Activated CD4-positive, alpha-beta T cell treated with anti-CD3 and anti-CD28 coated beads, Interleukin-2, Interleukin-6, amounts not matched to agents 100 ng/mL and 50 ng/mL, durations not matched to agents 16 hours and 8 hours (primary cell): ENCODE measurements around the gene STAT3.
A peak's percentile ranks its signal among the peaks of the same experiment; 100 is the strongest.
"Not testable (repeated sequence)": the region's sequence is repeated elsewhere in the genome, so short reads cannot be mapped to it uniquely, and the experiment has no call there.

Experiments used
- DNase-seq: peaks from one replicate; pipeline ENCODE4 v3.0.0-alpha.2; 2020

Gene STAT3

DNA sequence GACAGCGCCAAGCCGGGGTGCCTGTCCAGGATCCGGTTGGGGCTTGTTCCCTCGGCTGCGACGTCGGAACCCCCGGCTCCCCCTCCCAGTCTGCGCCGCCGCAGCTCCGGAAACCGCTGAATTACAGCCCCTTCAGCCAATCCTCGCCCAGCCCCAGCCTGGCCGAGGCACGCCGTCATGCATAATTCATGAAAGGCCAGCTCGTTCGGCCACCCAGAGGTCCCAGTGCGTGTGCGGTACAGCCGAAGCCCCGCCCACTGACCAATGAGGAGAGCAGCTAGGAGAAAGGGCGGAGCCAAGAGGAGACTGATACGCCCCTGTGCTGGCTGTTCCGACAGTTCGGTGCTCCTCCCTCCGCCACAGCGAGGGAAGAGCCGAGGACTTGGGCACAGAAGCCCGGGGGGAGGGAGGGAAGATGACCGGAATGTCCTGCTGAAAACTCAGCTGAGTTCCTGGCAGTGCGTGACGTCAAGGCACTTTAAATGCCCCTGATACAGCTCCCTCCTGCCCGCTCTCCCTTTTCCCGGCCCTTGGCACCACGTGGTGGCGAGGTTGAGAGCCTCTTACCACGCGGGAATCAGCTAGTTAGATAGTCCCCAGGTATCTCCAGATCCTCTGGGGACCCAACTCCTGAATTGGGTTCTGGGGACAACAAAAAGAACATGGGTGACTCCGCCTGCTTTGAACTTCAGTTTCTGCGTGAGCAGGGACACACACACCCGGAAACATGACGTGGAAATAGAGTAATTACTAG, at the start of gene STAT3:
Gene STAT3 (minus strand): TSS at position 62 of the 754 bp plus-strand sequence. CDS start 39,926 bp downstream, outside the sequence.
- DNase-seq: peak; percentile 100

DNA sequence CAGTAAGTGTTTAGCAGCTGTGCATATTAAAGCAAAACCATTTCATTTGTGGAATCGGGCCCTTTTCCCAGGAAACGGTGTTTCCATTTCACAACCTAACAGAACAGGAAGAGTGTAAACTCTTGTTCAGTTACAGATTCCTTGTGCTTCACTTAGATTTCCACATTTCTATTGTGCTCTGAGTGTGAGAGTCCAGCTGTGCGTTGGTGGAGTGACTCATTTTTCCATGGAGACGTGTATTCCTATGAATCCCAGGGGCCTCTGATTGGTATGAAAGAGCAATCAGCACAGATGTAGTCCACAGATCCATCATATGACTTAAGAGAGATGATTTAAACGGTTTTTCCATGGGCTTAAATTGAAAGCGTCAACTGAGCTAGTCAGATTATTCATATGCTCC, 48.1 kb upstream of the STAT3 start:
- no peak for DNase-seq

DNA sequence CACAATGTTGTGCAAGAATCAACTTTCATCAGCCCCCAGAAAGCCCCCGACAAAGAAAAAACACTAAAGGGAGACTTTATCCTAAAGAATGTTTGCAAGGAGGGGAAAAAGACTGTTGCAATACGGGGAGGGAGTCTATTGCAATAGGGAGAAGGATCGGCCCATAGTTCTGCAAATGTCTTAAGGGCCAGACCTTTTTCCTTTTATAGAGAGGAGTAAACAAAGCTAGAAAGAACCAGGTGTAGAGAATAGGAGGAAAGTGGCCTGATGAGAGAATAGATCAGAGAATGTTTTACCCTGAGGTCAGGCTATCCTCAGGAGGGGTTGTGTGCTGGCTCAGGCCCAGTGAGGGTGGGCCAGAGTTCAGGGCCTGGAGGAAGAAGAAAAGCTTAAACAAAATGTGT, 43.5 kb upstream of the STAT3 start:
- DNase-seq: no peak

DNA sequence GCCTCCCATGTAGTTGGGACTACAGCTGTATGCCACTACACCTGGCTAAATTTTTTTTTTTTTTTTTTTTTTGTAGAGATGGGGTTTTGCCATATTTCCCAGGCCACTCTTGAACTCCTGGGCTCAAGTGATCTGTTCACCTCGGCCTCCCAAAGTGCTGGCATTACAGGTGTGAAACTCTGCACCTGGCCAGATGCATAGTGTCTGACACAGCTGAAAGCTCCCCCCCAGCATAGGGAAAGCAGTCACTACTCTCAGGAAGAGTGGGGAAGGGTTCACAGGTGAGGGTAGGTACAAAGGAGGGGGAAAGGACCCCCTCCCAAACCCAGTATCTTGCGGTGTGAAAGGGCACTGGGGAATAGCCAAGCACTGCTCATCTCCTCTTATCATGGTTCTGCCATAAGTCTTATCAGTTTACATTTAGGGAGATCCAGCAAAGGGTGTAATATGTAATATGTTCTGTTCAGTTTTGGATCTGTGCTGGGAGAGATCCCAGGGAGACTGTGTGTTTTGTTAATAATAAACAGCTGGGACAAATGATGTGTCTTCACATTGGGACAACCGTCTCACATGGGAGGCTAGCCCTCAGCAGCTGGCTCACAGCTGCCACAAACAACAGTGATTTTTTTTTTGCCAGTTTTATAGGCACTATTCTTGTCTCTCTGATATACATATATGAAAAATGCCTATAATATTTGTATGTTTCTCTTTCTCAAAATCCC, 41.6 kb upstream of the STAT3 start:
- no peak for DNase-seq

DNA sequence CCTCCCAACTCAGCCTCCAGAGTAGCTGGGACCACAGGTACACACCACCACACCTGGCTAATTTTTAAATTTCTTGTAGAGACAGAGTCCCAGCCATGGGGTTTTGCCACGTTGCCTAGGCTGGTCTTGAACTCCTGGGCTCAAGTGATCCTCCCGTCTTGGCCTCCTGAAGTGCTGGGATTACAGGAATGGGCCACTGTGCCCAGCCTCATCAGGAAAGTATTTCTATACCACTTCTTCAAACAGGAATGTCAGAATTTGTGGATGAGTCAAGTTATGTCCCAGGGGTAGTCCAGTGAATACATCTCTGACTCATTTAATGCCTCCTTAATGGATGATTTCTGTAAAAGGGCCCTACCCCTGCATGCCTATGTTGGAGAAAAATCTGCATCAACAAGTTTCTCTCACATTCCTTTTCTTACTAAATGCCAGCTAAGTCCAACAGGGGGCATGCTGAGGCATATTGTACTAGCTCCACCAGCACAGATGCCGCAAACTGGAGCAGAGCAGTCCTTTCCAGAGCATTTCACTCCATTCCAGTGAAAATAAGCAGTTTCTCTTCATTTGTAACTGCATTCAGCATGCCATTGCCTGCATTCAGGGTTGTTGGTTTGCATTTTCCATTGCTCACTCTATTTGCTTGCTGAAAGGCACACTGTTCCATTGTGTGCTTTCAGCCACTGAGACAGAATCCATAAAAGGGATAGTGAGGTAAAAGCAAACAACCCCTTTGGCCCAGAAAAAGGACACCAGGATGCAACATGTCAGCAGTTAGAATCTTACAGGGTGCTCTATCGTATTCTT, 40.1 kb upstream of the STAT3 start:
- DNase-seq: peak; percentile 43

DNA sequence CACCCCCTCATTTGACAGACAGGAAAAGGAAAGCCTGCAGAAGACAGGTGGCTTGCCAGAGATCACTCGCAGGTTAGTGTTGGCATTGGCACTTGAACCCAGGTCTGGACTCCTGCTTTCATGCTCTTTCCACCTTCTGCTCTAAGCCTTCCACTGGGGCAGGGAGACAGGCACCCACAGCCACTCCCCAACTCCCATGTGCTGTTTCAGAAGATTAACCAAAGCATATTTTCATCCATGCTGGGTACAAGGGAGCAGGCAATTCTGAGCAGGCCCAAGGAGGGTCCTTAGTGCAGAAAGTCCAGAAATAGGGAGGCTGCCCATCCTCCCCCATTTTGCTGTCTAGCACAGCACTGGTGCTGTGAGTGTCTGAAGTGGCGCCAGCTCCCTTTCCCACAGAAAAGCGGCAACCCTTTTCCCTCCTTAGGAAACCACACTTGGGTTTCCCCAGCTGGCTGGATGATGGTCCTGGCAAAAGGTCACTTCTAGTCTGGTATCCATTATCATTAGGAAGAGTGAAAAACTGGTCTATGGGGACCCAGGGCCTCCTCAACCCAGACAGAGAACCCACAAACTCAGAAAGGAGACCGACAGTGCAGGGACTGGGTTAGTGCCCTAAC, 36.9 kb upstream of the STAT3 start:
- no peak for DNase-seq

DNA sequence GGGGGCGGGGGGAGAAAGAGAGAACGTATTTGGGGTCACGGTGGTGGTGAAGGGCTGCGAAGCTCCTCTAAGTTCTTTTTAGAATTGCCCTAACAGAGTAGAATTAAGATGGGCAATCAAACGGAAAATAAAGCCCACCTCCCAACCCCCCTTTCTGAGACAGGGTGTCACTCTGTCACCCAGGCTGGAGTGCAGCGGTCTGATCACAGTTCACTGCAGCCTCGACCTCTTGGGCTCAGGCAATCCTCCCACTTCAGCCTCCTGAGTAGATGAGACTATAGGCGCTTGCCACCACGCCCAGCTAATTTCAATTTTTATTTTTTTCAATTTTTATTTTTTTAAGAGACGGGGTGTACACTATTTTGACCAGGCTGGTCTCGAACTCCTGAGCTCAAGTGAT, 35.5 kb upstream of the STAT3 start:
- no peak for DNase-seq

DNA sequence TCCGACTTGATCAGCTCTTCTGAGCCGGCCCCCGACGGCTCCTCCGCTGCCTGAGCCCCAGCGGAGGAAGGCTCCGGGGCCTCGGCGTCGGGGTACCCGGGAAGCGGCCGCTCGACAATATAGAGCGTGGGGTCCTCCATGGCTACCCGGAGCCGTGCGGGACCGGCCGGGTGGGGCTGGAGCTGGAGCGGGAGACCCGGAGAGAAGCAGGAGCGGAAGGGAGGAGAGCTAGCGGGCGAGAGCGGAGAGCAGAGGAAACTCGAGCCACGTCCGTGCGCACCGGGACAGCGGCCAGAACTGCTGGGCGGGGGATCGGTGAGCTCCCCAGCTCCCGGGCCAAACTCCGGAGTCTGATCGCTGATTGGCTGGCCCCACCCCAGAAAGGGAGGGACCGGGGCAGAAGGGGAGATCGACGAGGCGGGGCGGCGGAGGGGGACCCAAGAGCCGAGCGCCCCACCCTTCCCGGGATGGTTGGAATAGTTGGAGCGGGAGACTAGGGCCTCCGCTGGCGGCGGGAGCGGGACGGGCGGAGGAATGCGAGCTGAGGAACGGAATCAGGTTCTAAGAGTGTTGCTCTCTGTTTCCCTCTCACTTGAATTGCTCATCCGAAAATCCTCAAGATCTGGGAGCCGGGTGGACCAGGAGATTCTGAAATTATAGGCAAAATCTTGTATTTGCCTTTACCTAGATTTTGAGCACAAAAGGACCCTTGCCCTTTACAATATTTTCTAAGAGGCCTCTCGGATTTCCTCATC, 34.9 kb upstream of the STAT3 start, which contains the start of gene CAVIN1:
Gene CAVIN1 (minus strand): TSS at position 299 of the 755 bp plus-strand sequence. CDS start 159 bp downstream, at position 140.
- DNase-seq: no peak

DNA sequence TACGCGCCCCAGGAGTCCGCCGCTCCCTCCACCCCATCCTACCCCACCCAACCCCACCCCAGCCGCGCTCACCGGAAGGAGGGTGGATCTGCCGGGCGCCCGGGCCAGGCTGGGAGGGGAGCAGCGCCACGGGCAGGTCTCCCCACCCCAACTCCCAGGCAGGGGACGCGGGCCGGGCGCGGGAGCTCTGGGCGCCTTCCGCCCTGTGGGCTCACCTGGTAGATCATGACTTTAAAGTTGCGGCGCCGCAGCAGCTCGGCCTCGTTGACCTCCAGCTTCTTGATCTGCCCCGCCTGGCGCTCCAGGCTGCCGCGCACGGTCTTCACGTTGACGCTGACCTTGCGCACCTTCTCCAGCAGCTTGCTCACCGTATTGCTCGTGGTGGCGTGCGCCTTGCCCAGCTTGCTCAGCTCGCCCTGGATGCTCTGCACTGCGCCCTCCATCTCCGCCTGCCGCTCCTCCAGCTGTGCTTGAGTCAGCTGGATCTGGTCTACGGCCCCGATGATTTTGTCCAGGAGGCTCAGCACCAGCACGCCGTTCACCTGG, 34.2 kb upstream of the STAT3 start:
- peak; percentile 23 for DNase-seq

DNA sequence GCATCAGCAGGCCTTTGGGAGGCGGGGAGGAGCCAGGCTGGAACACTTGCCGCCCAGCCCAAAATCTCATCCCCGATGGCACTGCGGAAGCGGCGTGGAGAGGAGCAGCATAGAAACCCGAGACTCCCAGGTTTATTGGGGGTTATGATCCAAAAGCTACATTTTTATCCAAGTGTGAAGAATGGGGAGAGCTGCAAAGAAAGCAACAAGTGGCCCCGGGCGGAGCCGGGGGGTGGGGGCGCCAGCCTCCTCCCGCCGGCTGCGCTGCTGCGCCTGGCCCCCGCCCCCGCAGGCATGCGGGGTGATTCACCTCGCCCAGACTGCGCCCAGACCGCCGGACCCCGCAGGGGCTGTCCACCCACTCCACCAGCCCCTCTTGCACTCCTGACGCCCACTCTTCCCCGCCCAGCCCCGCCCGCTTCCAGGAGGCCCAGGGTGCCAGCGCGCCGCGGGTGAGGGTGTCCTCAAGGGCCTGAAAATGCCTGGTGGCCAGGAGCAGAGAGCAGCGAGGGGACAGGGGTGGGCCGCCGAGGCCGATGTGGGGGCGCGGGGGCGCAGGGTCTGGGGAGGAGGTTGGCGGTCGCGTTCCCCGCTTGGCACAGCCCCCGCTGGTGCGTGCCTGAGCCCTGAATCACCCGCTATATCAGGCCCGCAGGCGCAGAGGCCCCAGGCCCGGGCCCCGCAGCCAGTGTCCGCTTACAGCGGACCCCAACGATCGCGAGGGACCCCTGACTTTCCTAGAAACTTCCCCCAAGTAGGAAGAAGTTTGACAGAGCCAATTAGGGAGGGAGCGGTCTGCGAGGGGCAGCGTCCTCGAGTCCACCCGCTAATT, 33.5 kb upstream of the STAT3 start:
- DNase-seq: no peak

DNA sequence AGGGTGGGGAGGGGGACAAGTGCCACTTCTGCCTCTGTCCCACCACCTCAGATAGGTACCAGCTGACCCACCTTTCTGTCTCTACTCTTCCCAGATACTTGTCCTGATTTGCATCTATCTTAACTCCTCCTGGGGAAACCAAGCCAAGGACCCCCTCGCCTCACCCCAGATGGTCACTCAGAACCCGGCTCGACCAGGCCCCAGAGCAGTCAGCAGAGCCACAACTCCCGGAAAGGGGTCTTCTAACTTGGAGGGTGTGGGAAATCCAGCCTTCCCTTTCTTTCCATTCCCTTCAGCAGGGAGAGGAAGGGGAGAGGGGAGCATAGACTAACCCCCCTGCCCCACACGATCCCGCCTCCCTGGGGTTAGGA, 32.9 kb upstream of the STAT3 start:
- DNase-seq: no peak

DNA sequence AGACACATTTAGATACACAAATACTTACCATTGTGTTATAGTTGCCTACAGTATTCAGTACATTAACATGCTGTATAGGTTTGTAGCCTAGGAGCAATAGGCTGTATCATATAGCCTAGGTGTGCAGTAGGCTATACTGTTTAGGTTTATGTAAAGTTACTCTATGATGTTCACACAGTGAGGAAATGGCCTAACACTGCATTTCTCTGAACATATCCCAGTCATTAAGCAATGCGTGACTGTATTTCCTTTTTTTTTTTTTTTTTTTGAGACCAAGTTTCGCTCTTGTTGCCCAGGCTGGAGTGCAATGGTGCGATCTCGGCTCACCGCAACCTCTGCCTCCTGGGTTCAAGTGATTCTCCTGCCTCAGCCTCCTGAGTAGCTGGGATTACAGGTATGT, 29.7 kb upstream of the STAT3 start:
- DNase-seq: not testable (repeated sequence)

DNA sequence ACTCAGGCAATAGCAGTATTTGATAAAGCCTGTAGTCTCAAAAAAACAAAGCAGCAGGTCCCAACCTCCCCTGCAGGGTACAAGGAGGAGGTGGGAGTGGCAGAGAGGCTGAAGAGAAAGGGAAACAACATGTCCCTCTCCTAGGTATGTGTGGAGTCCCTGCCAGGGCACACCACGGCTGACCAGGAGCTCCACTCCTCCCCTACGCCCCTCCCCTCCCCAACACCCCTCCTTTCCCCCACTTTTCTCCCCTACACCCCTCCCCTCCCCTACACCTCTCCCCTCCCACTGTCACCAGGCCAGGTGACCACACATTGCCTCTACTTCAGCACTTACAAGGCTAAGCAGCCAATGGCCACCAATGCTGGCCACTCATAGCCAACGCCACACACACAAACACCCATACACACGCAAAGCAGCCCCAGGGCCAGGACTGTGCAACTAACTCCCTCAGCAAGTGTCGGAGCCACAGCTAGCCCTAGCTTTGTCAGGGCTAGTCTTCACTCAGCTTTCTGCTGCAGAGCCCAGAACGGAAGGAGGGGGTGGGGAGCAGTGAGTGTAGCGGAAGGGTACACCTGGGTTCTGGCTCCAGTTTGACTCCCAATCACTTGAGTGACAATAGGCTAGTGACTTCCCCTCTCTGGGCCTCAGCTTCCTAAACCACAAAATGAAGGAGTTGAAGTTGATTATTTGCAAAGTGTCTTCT, 26.6 kb upstream of the STAT3 start:
- DNase-seq: peak; percentile 44

DNA sequence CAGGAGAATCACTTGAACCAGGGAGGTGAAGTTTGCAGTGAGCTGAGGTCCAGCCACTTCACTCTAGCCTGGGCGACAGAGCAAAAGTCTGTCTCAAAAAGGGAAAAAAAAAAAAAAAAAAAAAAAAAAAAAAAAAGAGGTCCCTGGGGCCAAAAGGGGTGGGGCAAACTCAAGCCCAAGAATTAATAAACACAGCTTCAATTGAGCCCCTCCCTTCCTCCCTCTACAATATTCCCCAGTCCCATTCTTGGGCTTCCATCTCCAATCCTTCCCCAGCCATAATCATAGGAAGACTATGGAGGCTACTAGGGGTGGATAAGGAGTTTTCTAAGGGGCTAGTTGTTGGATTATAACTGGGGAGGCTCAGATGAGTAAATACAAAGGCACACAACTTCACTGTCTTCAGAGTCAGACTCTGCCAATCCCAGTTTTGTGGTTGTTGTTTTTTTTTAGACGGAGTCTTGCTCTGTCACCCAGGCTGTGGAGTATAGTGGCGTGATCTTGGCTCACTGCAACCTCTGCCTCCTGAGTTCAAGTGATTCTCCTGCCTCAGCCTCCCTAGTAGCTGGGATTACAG, 25.3 kb upstream of the STAT3 start:
- no peak for DNase-seq

DNA sequence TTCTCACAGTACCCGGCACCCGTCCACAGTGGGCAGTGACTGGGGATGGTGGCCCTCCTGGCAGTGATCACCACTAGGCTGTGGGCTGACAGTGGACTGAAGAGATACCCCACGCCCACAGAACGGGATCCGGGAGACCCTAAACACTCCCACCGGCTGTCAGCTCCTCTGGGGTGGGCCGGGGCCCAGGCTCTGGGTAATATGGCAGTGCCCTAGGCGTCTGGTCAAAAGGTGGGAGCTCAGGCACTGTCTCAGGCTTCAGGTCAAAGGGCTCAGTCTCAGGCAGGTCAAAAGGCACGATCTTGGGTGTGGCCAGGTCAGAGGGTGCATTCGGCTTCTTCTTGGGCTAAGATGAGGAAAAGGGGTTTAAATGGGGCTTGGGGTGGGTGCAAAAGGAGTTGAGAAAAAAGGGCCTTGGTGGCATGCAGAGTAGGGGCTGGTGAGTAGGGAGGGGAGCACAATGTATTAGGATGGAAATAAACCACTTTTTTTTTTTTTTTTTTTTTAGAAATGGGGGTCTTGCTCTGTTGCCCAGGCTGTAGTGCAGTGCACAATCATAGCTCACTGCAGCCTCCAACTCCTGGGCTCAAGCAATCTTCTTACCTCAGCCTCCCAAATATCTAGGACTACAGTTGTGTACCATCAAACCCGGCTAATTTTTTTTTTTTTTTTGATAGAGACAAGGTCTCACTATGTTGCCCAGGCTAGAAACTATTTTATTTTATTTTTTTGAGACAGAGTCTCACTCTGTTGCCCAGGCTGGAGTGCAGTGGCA, 23.9 kb upstream of the STAT3 start:
- DNase-seq: no peak

DNA sequence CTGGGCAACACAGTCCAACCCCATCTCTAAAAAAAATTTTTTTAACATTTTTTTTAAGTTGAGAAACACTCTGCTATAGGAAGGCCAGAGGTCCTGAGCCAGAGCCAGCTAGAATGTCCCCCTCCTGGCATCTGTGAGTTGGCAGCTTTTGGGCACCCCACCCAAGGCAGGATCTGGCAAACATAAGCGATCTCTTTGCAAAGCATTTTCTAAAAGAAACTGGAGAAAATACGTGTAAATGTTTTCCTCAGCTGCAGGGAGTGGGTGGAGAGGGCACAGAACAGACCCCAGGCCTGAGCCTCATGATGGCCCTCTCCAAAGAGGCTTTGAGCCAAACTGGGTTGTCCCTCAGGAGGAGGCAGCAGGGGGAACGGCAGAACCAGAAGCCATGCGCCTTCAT, 23.1 kb upstream of the STAT3 start:
- DNase-seq: no peak

DNA sequence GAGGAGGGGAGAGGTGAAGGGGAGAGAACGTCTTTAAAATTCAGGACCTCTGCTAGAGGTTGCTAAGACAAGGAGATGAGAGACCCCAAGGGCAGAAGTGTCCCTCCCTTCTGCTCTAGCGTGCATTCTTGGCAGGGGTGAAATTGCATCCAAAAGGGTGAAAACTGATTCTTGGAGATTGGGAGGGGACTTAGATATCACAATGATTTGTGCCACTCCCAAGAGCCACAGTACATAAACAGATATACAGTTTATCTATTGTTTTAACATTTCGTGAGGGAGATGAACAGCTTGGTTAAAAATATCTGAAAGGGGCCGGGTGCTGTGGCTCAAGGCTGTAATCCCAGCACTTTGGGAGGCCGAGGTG, 22.1 kb upstream of the STAT3 start:
- DNase-seq: no peak

DNA sequence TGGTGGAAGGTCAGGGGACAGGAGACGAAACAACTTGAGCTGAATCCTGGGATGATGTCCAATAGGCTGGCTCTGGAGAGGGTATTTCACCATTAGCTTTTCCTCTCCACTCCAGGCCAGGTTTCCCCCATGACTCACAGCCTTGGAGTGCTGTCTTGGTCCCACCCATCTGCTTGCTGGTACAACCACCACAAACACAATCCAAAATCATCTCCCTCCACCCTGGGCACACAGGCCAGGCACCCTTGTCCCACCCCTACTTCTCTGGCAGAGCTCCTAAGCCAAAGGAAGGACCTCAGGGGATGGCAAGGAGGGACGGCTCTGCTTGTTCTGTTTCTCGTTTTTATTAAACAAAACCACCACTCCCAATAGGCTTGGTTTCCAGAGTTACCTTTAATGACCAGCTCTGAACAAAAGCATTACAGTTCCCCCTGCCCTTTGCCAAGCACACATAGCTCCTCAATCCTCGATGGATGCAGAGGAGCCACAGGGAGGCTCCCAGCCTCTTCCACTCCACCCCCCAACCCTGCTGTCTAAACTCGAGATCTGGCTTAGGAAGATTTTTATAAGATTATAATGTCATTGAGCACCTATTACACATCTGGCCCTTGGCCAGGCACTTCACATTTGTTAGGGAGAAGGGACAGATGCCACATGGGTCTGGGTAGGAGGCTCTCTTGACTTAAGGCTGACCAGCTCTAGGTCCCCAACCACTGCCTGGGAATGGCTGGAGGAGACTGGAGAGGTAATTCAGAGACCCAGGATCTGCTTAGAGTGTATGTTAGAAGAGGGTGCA, 21.5 kb upstream of the STAT3 start:
- DNase-seq: no peak
